Left ventricle myocardium inferior (tissue), 1 donor: ENCODE results near the gene EVPLL. TPM values are rescaled to one million over a fixed set of nuclear protein-coding genes. Genes with fewer than 3 reads are reported as not detected.

Experiments
- DNase-seq: peaks from one replicate; pipeline ENCODE4 v3.0.0-alpha.2; 2020
- H3K27ac ChIP-seq: fragments of 200-600 bp; replicated peaks from 2 replicates; pipeline ENCODE4 v1.8.0; 2021
- H3K27me3 ChIP-seq: fragments of 200-600 bp; 2 replicates; pipeline ENCODE4 v1.8.0; 2021; ENCODE audit warnings: low read depth
- H3K36me3 ChIP-seq: fragments of 200-600 bp; 2 replicates; pipeline ENCODE4 v1.8.0; 2021
- H3K4me1 ChIP-seq: fragments of 200-600 bp; 2 replicates; pipeline ENCODE4 v1.8.0; 2021
- H3K4me3 ChIP-seq: fragments of 200-600 bp; 2 replicates; pipeline ENCODE4 v1.8.0; 2021; ENCODE audit warnings: mild to moderate bottlenecking, moderate library complexity
- H3K9me3 ChIP-seq: fragments of 200-600 bp; replicated peaks from 2 replicates; pipeline ENCODE4 v1.8.0; 2021
- CTCF ChIP-seq: fragments of 200-600 bp; IDR thresholded peaks from 2 replicates; pipeline ENCODE4 v1.8.0; 2021; ENCODE audit warnings: antibody characterized with exemption, mild to moderate bottlenecking, borderline replicate concordance
- intact Hi-C: fragments of 100-400 bp; cut with micrococcal nuclease; formaldehyde crosslinking; loops from one replicate; pipeline ENCODE4 v1.11.0; 2022
- total RNA-seq: library from RNA; stranded (reverse); fragmentation: NEBNext Ultra II Directional; extraction: Animal tissue kit (Norgen Biotek cat#: 25700); gene quantifications from one replicate; pipeline ENCODE4 v1.2.1, GENCODE V29; 2021
- donor health status: DM: no; HTN: yes; CAD: no; lungs with severe emphysema.

Gene EVPLL
- total RNA-seq, 1 donor from 2014 or later: not detected

- Histone ChIP-seq H3K27me3 (no peaks in the 10 kb centered on the region), H3K9me3 (no peaks in the 10 kb centered on the region), H3K4me1 (no peaks in the 10 kb centered on the region), H3K36me3 (peaks cover 62% of the 10 kb centered on the region), H3K4me3 (no peak overlapping the region), H3K27ac (no peak overlapping the region)
- TF ChIP-seq CTCF: no peak
- intact Hi-C loops: no loop called here
- DNase-seq: no peak
Observed at GRCh38 chr17:18344021-18344420, 33.6 kb upstream of the EVPLL start.

- Histone ChIP-seq H3K4me3 (no peak overlapping the region), H3K9me3 (no peaks in the 10 kb centered on the region), H3K27me3 (no peaks in the 10 kb centered on the region), H3K27ac (no peak overlapping the region), H3K4me1 (no peaks in the 10 kb centered on the region), H3K36me3 (peaks cover 38% of the 10 kb centered on the region)
- no peak for TF ChIP-seq CTCF
- intact Hi-C loops: no loop called here
- DNase-seq: no peak
Observed at GRCh38 chr17:18353541-18353940, 24.0 kb upstream of the EVPLL start.

GRCh38 chr17:18356624-18357023, 21.0 kb upstream of the EVPLL start:
- peak overlapping the region; percentile 51 for H3K27ac ChIP-seq
- intact Hi-C loops: no loop called here
- no peak for TF ChIP-seq CTCF
- H3K27me3 ChIP-seq: no peaks in the 10 kb centered on the region
- no peaks in the 10 kb centered on the region for H3K9me3 ChIP-seq
- peaks cover 31% of the 10 kb centered on the region for H3K36me3 ChIP-seq
- peak; percentile 21 for DNase-seq
- H3K4me3 ChIP-seq: no peak overlapping the region
- peaks cover 1% of the 10 kb centered on the region for H3K4me1 ChIP-seq

DNA sequence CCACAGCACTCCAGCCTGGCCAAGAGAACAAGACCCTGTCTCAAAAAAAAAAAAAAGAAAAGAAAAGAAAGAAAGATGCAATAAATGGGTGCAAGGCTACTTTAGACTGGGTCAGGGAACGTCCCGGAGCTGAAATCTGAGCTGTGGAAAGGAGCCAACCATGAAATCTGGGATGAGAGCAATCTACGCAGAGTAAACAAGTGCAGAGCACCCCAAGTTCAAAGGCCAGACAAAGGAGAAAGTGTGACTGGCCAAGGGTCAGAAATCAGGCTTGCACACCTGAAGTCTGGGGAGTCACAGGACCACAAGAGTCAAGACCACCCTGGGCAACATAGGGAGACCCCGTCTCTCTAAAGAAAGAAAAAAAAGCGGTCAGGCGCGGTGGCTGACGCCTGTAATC, 17.1 kb upstream of the EVPLL start:
- DNase-seq: no peak
- Histone ChIP-seq H3K36me3 (peaks cover 1% of the 10 kb centered on the region), H3K27ac (no peak overlapping the region), H3K9me3 (no peaks in the 10 kb centered on the region), H3K4me3 (no peak overlapping the region), H3K27me3 (no peaks in the 10 kb centered on the region), H3K4me1 (peaks cover 24% of the 10 kb centered on the region)
- TF ChIP-seq CTCF: no peak
- intact Hi-C loops: no loop called here

DNA sequence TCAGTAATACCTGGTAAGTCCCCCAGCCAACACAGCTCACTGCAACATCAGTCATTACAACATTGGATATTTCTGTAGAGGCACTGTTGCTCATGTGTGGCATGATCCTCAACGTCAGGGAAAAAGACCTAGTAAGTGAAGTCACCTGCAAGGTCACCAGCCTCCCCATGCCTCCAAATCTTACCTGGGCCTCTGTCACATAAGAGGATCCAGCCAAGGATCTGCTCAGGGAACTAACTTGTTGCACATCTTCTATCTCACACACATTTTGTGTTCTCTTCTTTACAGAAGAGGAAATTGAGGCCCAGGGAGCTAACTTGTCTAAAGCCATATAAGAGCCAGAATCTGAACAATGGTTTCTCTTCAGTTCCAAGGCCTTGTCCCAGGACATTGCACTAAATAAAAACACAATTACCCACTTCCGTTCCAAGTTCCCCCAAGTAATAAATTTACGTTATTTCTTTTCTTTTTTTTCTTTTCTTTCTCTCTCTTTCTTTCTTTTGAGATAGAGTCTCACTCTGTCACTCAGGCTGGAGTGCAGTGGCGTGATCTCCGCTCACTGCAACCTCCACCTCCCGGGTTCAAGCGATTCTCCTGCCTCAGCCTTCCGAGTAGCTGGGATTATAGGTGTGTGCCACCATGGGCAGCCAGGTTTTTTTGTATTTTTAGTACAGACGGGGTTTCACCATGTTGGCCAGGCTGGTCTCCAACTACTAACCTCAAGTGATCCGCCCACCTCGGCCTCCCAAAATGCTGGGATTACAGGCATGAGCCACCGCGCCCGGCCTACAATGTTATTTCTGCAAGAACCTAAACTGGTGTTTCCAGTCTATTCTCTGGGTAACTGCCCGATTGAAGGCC, 15.5 kb upstream of the EVPLL start:
- peaks cover 5% of the 10 kb centered on the region for H3K9me3 ChIP-seq
- H3K36me3 ChIP-seq: no peaks in the 10 kb centered on the region
- peaks cover 24% of the 10 kb centered on the region for H3K4me1 ChIP-seq
- H3K4me3 ChIP-seq: peak overlapping the region; percentile 86
- no peaks in the 10 kb centered on the region for H3K27me3 ChIP-seq
- peak overlapping the region; percentile 81 for H3K27ac ChIP-seq
- TF ChIP-seq CTCF: no peak
- no peak for DNase-seq
- intact Hi-C loops: no loop called here
